SJCRH30 (cell line): ENCODE results near the gene TCF25. TPM values are rescaled to one million over a fixed set of nuclear protein-coding genes. Genes with fewer than 3 reads are reported as not detected.
A peak's percentile ranks its signal among the peaks of the same experiment; 100 is the strongest.

ENCODE experiments used
- DNase-seq, 2 experiments: peaks; one replicate each; pipeline ENCODE4 v3.0.0-alpha.2; 2015 to 2020
- H3K27ac ChIP-seq: fragments of 250-450 bp; sonication (Bioruptor Pico); 2 replicates; pipeline ENCODE4 v1.5.1; 2020; ENCODE audit warnings: mild to moderate bottlenecking, moderate library complexity
- H3K27me3 ChIP-seq: fragments of 250-450 bp; sonication (Bioruptor Pico); 2 replicates; pipeline ENCODE4 v1.5.1; 2020; ENCODE audit warnings: mild to moderate bottlenecking, moderate library complexity
- H3K36me3 ChIP-seq: fragments of 250-450 bp; sonication (Bioruptor Pico); 2 replicates; pipeline ENCODE4 v1.5.1; 2020; ENCODE audit warnings: mild to moderate bottlenecking, moderate library complexity
- H3K4me1 ChIP-seq: fragments of 250-450 bp; sonication (Bioruptor Pico); 2 replicates; pipeline ENCODE4 v1.5.1; 2020; ENCODE audit warnings: mild to moderate bottlenecking, moderate library complexity
- H3K4me3 ChIP-seq: fragments of 250-450 bp; sonication (Bioruptor Pico); 2 replicates; pipeline ENCODE4 v1.5.1; 2020; ENCODE audit warnings: mild to moderate bottlenecking, moderate library complexity
- H3K9me3 ChIP-seq: fragments of 250-450 bp; sonication (Bioruptor Pico); replicated peaks from 2 replicates; pipeline ENCODE4 v1.5.1; 2020; ENCODE audit warnings: mild to moderate bottlenecking, moderate library complexity
- total RNA-seq: library from RNA; depleted of rRNA; stranded (reverse); fragments of >200 nt; shearing (Covaris generic); gene quantifications from 2 replicates; pipeline ENCODE4 v1.2.3, GENCODE V29; 2014

TCF25 gene
- total RNA-seq, 1 experiment from 2014 or later: 65.9 TPM

- Histone ChIP-seq H3K9me3 (no peaks in the 10 kb centered on the region), H3K27ac (no peak overlapping the region), H3K27me3 (no peaks in the 10 kb centered on the region), H3K4me1 (no peaks in the 10 kb centered on the region), H3K4me3 (no peak overlapping the region), H3K36me3 (no peaks in the 10 kb centered on the region)
- DNase-seq: no peak
Measured at GRCh38 chr16:89837014-89837546, 36.3 kb upstream of the TCF25 start.

- DNase-seq: no peak
- no peaks in the 10 kb centered on the region for H3K36me3 ChIP-seq
- H3K4me3 ChIP-seq: no peak overlapping the region
- H3K9me3 ChIP-seq: no peaks in the 10 kb centered on the region
- H3K4me1 ChIP-seq: peaks cover 9% of the 10 kb centered on the region; the same call in 1 of the 2 replicates
- H3K27me3 ChIP-seq: no peaks in the 10 kb centered on the region
- no peak overlapping the region for H3K27ac ChIP-seq
Measured at GRCh38 chr16:89841275-89841674, 32.1 kb upstream of the TCF25 start.

- Histone ChIP-seq H3K27ac (no peak overlapping the region), H3K4me1 (peaks cover 14% of the 10 kb centered on the region), H3K36me3 (no peaks in the 10 kb centered on the region), H3K27me3 (no peaks in the 10 kb centered on the region), H3K9me3 (no peaks in the 10 kb centered on the region), H3K4me3 (no peak overlapping the region)
- DNase-seq: peak in 1 of 2 experiments; percentile 50
Measured at GRCh38 chr16:89842471-89843408, 30.7 kb upstream of the TCF25 start.

GRCh38 chr16:89843409-89844350, 29.7 kb upstream of the TCF25 start:
- Histone ChIP-seq H3K27me3 (no peaks in the 10 kb centered on the region), H3K4me3 (no peak overlapping the region), H3K36me3 (no peaks in the 10 kb centered on the region), H3K27ac (no peak overlapping the region), H3K4me1 (peaks cover 18% of the 10 kb centered on the region), H3K9me3 (no peaks in the 10 kb centered on the region)
- DNase-seq: no peak

GRCh38 chr16:89844739-89845339, 28.6 kb upstream of the TCF25 start:
- no peak overlapping the region for H3K4me3 ChIP-seq

GRCh38 chr16:89845417-89845816, 28.0 kb upstream of the TCF25 start:
- no peaks in the 10 kb centered on the region for H3K36me3 ChIP-seq
- H3K4me3 ChIP-seq: no peak overlapping the region
- peaks cover 22% of the 10 kb centered on the region for H3K4me1 ChIP-seq
- H3K27me3 ChIP-seq: no peaks in the 10 kb centered on the region
- no peak for DNase-seq
- no peak overlapping the region for H3K27ac ChIP-seq
- no peaks in the 10 kb centered on the region for H3K9me3 ChIP-seq

More at GRCh38 chr16:89844739-89845339, 28.6 kb upstream of the TCF25 start:
- Histone ChIP-seq H3K9me3 (no peaks in the 10 kb centered on the region), H3K4me1 (peaks cover 22% of the 10 kb centered on the region), H3K36me3 (no peaks in the 10 kb centered on the region), H3K27ac (no peak overlapping the region), H3K27me3 (no peaks in the 10 kb centered on the region)
- DNase-seq: no peak

- no peak overlapping the region for H3K4me3 ChIP-seq
- peaks cover 22% of the 10 kb centered on the region for H3K4me1 ChIP-seq
- H3K27ac ChIP-seq: no peak overlapping the region
- no peaks in the 10 kb centered on the region for H3K27me3 ChIP-seq
- no peaks in the 10 kb centered on the region for H3K36me3 ChIP-seq
- DNase-seq: peak in 1 of 2 experiments; percentile 53
- H3K9me3 ChIP-seq: no peaks in the 10 kb centered on the region
Measured at GRCh38 chr16:89847051-89847939, 26.1 kb upstream of the TCF25 start.

- DNase-seq: no peak
- Histone ChIP-seq H3K9me3 (no peaks in the 10 kb centered on the region), H3K4me3 (no peak overlapping the region), H3K4me1 (peaks cover 16% of the 10 kb centered on the region), H3K27ac (no peak overlapping the region), H3K36me3 (no peaks in the 10 kb centered on the region), H3K27me3 (no peaks in the 10 kb centered on the region)
Measured at GRCh38 chr16:89847940-89848297, 25.5 kb upstream of the TCF25 start.

GRCh38 chr16:89848974-89849373, 24.4 kb upstream of the TCF25 start:
- no peaks in the 10 kb centered on the region for H3K9me3 ChIP-seq
- peaks cover 13% of the 10 kb centered on the region for H3K4me1 ChIP-seq
- H3K4me3 ChIP-seq: no peak overlapping the region
- no peaks in the 10 kb centered on the region for H3K36me3 ChIP-seq
- H3K27ac ChIP-seq: no peak overlapping the region
- no peaks in the 10 kb centered on the region for H3K27me3 ChIP-seq
- DNase-seq: peak; percentile 40 to 59

GRCh38 chr16:89853306-89853993, 19.9 kb upstream of the TCF25 start:
- Histone ChIP-seq H3K27me3 (no peaks in the 10 kb centered on the region), H3K4me3 (no peak overlapping the region), H3K4me1 (peaks cover 3% of the 10 kb centered on the region; the same call in 1 of the 2 replicates), H3K27ac (no peak overlapping the region), H3K9me3 (no peaks in the 10 kb centered on the region), H3K36me3 (no peaks in the 10 kb centered on the region)
- DNase-seq: no peak

GRCh38 chr16:89855301-89855945, 18.0 kb upstream of the TCF25 start:
- Histone ChIP-seq H3K4me3 (no peak overlapping the region), H3K9me3 (no peaks in the 10 kb centered on the region), H3K36me3 (no peaks in the 10 kb centered on the region), H3K27ac (no peak overlapping the region), H3K4me1 (no peaks in the 10 kb centered on the region), H3K27me3 (no peaks in the 10 kb centered on the region)
- DNase-seq: no peak

- no peak overlapping the region for H3K27ac ChIP-seq
- DNase-seq: no peak
- no peaks in the 10 kb centered on the region for H3K9me3 ChIP-seq
- H3K27me3 ChIP-seq: no peaks in the 10 kb centered on the region
- no peaks in the 10 kb centered on the region for H3K4me1 ChIP-seq
- no peak overlapping the region for H3K4me3 ChIP-seq
- no peaks in the 10 kb centered on the region for H3K36me3 ChIP-seq
Measured at GRCh38 chr16:89855986-89856385, 17.4 kb upstream of the TCF25 start.
